ENCODE data around the gene RTL10. TPM values are rescaled to one million over a fixed set of nuclear protein-coding genes. Genes with fewer than 3 reads are reported as not detected.

RTL10 gene
- total and polyA plus RNA-seq, 2 of the 8 experiments (the other 6 are each of a cell fraction or from before 2014, with no cell fraction given), result 11.5 to 18.8 TPM

DNA sequence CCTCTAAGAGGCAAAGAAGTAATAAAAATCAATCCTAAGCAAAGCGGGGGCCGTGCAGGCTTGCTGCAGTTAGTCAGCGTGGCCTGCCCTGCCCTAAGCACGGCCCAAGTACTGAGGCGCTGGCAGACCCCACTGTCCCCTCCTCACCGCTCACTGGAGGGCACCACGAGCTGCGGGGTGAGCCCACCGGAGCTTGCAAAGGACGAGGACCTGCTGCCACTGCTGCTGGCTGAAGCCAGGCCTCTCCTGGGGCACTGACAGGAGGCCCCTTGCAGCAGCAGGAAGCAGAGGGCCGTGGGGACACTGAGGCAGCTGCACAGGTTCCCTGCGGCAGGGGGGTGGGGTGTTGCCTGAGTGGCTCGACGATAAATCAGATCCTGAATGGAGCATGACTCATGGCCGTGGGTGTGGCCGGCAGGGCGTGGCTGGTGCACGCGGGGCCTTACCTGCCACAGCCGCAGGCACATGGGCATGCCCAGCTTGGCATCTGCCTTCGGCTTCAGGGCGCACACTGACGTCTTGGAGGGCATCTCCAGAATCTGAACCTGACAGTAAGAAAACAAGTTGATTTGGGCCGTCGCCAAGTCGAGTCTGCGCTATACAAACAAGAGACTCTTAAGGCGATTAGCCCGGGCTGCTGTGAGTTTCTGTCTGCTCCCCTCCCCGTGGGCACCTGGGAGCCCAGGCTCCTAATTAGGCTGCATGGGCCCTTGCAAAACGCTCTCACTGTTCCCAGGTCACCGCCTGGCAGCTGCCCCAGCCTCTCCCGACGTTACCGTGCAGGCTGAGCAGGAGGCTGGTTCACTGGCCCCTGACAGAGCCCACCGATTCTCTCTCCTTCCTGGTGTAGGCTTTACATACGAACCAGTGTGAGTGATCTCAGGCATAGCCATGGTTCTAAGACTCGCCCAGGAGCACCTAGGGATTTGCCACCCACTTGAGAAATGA, 48.2 kb downstream of the RTL10 start (continued):
- TF ChIP-seq POLR2A (IDR thresholded peaks at IDR 0.05; ENCODE audit: control extremely low read depth in 1 of 2, low read depth in 2 of 2, low read length in 2 of 2), result no peak
- TF ChIP-seq, protein P1, sequence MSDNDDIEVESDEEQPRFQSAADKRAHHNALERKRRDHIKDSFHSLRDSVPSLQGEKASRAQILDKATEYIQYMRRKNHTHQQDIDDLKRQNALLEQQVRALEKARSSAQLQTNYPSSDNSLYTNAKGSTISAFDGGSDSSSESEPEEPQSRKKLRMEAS (IDR thresholded peaks at IDR 0.05), result no peak
